Mononuclear cell (primary cell): Measurements from ENCODE around the gene ZBTB7C. TPM values are rescaled to one million over a fixed set of nuclear protein-coding genes. Genes with fewer than 3 reads are reported as not detected.

Experiments
- H3K27me3 ChIP-seq: 2 replicates; pipeline ENCODE4 v1.6.0; 2011; ENCODE audit warnings: low read length, control low read depth; ENCODE audit not compliant: insufficient read depth
- H3K4me1 ChIP-seq: 2 replicates; pipeline ENCODE4 v1.5.1; 2011; ENCODE audit warnings: mild to moderate bottlenecking, low read length, control low read depth; ENCODE audit not compliant: insufficient read depth
- H3K4me3 ChIP-seq: 2 replicates; pipeline ENCODE4 v1.5.1; 2011; ENCODE audit warnings: mild to moderate bottlenecking, low read length, moderate library complexity
- H3K9me3 ChIP-seq: 2 replicates; pipeline ENCODE4 v1.5.1; 2011; ENCODE audit warnings: low read depth, mild to moderate bottlenecking, control low read depth, low read length
- total RNA-seq: library from RNA; depleted of rRNA; stranded (reverse); fragments of >200 nt; gene quantifications from one replicate; pipeline ENCODE4 v1.2.3, GENCODE V29; 2012

ZBTB7C gene
- total RNA-seq, 1 donor = not detected

GRCh38 chr18:48215876-48216638 lies 193.1 kb downstream of the ZBTB7C start:
- Histone ChIP-seq H3K27me3 (no peaks in the 10 kb centered on the region), H3K9me3 (no peaks in the 10 kb centered on the region), H3K4me1 (no peaks in the 10 kb centered on the region), H3K4me3 (no peak overlapping the region)

- Histone ChIP-seq H3K4me3 (no peak overlapping the region), H3K4me1 (no peaks in the 10 kb centered on the region), H3K27me3 (no peaks in the 10 kb centered on the region), H3K9me3 (no peaks in the 10 kb centered on the region)
Observed at GRCh38 chr18:48213791-48214190, 195.4 kb downstream of the ZBTB7C start.

GRCh38 chr18:48208432-48209140 lies 200.6 kb downstream of the ZBTB7C start:
- Histone ChIP-seq H3K27me3 (no peaks in the 10 kb centered on the region), H3K4me3 (no peak overlapping the region), H3K4me1 (no peaks in the 10 kb centered on the region), H3K9me3 (no peaks in the 10 kb centered on the region)

- H3K27me3 ChIP-seq = no peaks in the 10 kb centered on the region
- H3K4me1 ChIP-seq = no peaks in the 10 kb centered on the region
- H3K4me3 ChIP-seq = no peak overlapping the region
- H3K9me3 ChIP-seq = no peaks in the 10 kb centered on the region
Observed at GRCh38 chr18:48207733-48208132, 201.4 kb downstream of the ZBTB7C start.

- H3K27me3 ChIP-seq = no peaks in the 10 kb centered on the region
- H3K4me3 ChIP-seq = no peak overlapping the region
- H3K9me3 ChIP-seq = no peaks in the 10 kb centered on the region
- H3K4me1 ChIP-seq = no peaks in the 10 kb centered on the region
Observed at GRCh38 chr18:48206887-48207286, 202.3 kb downstream of the ZBTB7C start.

- Histone ChIP-seq H3K9me3 (no peaks in the 10 kb centered on the region), H3K4me3 (no peak overlapping the region), H3K4me1 (no peaks in the 10 kb centered on the region), H3K27me3 (peaks cover under 1% of the 10 kb centered on the region)
Observed at GRCh38 chr18:48203961-48204666, 205.1 kb downstream of the ZBTB7C start.

GRCh38 chr18:48203288-48203945 lies 205.8 kb downstream of the ZBTB7C start:
- Histone ChIP-seq H3K4me3 (no peak overlapping the region), H3K27me3 (peaks cover 3% of the 10 kb centered on the region)

GRCh38 chr18:48202350-48203260 lies 206.6 kb downstream of the ZBTB7C start:
- no peaks in the 10 kb centered on the region for H3K4me1 ChIP-seq
- H3K4me3 ChIP-seq = no peak overlapping the region
- H3K9me3 ChIP-seq = no peaks in the 10 kb centered on the region
- peaks cover 6% of the 10 kb centered on the region for H3K27me3 ChIP-seq

More at GRCh38 chr18:48203288-48203945, 205.8 kb downstream of the ZBTB7C start:
- H3K4me1 ChIP-seq = no peaks in the 10 kb centered on the region
- no peaks in the 10 kb centered on the region for H3K9me3 ChIP-seq

- H3K4me1 ChIP-seq = no peaks in the 10 kb centered on the region
Observed at GRCh38 chr18:48202006-48202348, 207.2 kb downstream of the ZBTB7C start.

GRCh38 chr18:48201337-48202005 lies 207.7 kb downstream of the ZBTB7C start:
- Histone ChIP-seq H3K4me1 (no peaks in the 10 kb centered on the region), H3K9me3 (no peaks in the 10 kb centered on the region), H3K27me3 (peaks cover 6% of the 10 kb centered on the region), H3K4me3 (no peak overlapping the region)

More at GRCh38 chr18:48202006-48202348, 207.2 kb downstream of the ZBTB7C start:
- Histone ChIP-seq H3K27me3 (peaks cover 6% of the 10 kb centered on the region), H3K4me3 (no peak overlapping the region), H3K9me3 (no peaks in the 10 kb centered on the region)

- H3K4me3 ChIP-seq = no peak overlapping the region
- no peaks in the 10 kb centered on the region for H3K9me3 ChIP-seq
- H3K4me1 ChIP-seq = no peaks in the 10 kb centered on the region
Observed at GRCh38 chr18:48200631-48201336, 208.4 kb downstream of the ZBTB7C start.

GRCh38 chr18:48199399-48199798 lies 209.8 kb downstream of the ZBTB7C start:
- Histone ChIP-seq H3K27me3 (peaks cover 6% of the 10 kb centered on the region), H3K4me3 (no peak overlapping the region), H3K4me1 (no peaks in the 10 kb centered on the region), H3K9me3 (no peaks in the 10 kb centered on the region)

More at GRCh38 chr18:48200631-48201336, 208.4 kb downstream of the ZBTB7C start:
- H3K27me3 ChIP-seq = peaks cover 6% of the 10 kb centered on the region

GRCh38 chr18:48197819-48198218 lies 211.4 kb downstream of the ZBTB7C start:
- H3K4me1 ChIP-seq = no peaks in the 10 kb centered on the region
- H3K4me3 ChIP-seq = no peak overlapping the region
- H3K27me3 ChIP-seq = peaks cover 6% of the 10 kb centered on the region
- no peaks in the 10 kb centered on the region for H3K9me3 ChIP-seq
